HL-60 (cell line): Measurements from ENCODE around the gene COPS7A.
A peak's percentile ranks its signal among the peaks of the same experiment; 100 is the strongest.

ENCODE experiments used
- DNase-seq, 2 experiments: peaks; one replicate each; pipeline ENCODE4 v3.0.0-alpha.2; 2010 to 2020; ENCODE audit warnings: low read depth in 1 of 2, low spot score in 1 of 2
- H3K27ac ChIP-seq: fragments of 250-450 bp; sonication (Bioruptor Pico); replicated peaks from 2 replicates; pipeline ENCODE4 v1.5.1; 2020; ENCODE audit warnings: mild to moderate bottlenecking, moderate library complexity
- H3K27me3 ChIP-seq: fragments of 250-450 bp; sonication (Bioruptor Pico); 2 replicates; pipeline ENCODE4 v1.5.1; 2021; ENCODE audit warnings: mild to moderate bottlenecking, moderate library complexity; ENCODE audit not compliant: insufficient read depth, poor library complexity, severe bottlenecking
- H3K4me3 ChIP-seq: replicated peaks from 2 replicates; pipeline ENCODE4 v1.5.1; 2011; ENCODE audit warnings: mild to moderate bottlenecking, control low read depth, low read length; ENCODE audit not compliant: insufficient read depth
- GABPA ChIP-seq: IDR thresholded peaks from 2 replicates; pipeline ENCODE4 v1.6.1; 2012; ENCODE audit warnings: low read depth
- POLR2AphosphoS5 ChIP-seq: IDR thresholded peaks from 2 replicates; pipeline ENCODE4 v1.6.1; 2012; ENCODE audit warnings: low read depth
- SPI1 ChIP-seq: IDR thresholded peaks from 2 replicates; pipeline ENCODE4 v1.6.1; 2012; ENCODE audit warnings: low read depth, mild to moderate bottlenecking, borderline replicate concordance
- TF ChIP-seq, protein P1 (sequence below): IDR thresholded peaks from one replicate; pipeline ENCODE4 v1.5.1; 2011; ENCODE audit warnings: low read length, control low read depth, inconsistent platforms; ENCODE audit not compliant: insufficient read depth
- TF ChIP-seq, protein P2 (sequence below): IDR thresholded peaks from 2 replicates; pipeline ENCODE4 v1.6.1; 2012; ENCODE audit warnings: low read depth; ENCODE audit not compliant: insufficient replicate concordance

COPS7A gene

DNA sequence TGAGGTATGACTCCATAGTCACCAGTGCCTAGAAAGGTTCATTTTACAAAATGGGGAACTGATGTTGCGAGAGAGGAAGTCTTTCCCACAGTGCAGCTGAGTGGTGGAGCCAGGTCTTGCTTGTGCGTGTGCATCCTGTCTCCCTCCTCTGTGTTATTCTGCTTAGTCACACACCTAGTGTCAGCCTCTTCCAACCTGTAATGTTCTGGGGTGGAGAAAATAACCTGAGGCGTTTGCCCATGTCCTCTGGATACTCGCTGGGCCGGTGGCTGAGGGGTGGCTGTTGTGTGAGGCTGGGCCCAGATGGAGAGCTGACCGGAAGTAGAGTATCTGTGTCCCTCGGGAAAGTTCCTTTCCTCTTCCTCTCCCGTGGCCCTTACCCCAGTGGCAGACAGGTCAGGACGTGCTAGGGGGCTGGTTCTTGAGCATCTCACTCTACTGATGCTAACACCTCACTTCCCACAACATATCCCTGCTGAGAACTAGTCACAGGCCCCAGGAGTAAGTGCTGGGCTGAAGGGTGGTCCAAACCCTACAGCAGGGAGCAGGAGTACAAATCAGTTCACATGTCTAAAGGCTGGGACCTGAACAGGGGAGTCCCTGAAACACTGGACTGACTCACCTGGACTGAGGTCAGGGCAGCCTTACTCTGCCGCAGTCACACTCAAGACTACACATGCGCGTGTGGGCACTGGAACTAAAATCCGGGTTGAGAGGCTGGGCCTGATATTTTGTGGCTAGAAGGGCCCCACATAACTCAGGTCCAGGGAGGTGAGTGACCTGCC lies 22.1 kb downstream of the COPS7A start:
- Histone ChIP-seq H3K27me3 (no peaks in the 10 kb centered on the region), H3K27ac (peak overlapping the region; percentile 75), H3K4me3 (no peak overlapping the region)
- TF ChIP-seq, protein P1, sequence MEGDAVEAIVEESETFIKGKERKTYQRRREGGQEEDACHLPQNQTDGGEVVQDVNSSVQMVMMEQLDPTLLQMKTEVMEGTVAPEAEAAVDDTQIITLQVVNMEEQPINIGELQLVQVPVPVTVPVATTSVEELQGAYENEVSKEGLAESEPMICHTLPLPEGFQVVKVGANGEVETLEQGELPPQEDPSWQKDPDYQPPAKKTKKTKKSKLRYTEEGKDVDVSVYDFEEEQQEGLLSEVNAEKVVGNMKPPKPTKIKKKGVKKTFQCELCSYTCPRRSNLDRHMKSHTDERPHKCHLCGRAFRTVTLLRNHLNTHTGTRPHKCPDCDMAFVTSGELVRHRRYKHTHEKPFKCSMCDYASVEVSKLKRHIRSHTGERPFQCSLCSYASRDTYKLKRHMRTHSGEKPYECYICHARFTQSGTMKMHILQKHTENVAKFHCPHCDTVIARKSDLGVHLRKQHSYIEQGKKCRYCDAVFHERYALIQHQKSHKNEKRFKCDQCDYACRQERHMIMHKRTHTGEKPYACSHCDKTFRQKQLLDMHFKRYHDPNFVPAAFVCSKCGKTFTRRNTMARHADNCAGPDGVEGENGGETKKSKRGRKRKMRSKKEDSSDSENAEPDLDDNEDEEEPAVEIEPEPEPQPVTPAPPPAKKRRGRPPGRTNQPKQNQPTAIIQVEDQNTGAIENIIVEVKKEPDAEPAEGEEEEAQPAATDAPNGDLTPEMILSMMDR = no peak
- TF ChIP-seq GABPA (peak; percentile 73), POLR2AphosphoS5 (peak; percentile 65), SPI1 (peak; percentile 100)
- TF ChIP-seq, protein P2, sequence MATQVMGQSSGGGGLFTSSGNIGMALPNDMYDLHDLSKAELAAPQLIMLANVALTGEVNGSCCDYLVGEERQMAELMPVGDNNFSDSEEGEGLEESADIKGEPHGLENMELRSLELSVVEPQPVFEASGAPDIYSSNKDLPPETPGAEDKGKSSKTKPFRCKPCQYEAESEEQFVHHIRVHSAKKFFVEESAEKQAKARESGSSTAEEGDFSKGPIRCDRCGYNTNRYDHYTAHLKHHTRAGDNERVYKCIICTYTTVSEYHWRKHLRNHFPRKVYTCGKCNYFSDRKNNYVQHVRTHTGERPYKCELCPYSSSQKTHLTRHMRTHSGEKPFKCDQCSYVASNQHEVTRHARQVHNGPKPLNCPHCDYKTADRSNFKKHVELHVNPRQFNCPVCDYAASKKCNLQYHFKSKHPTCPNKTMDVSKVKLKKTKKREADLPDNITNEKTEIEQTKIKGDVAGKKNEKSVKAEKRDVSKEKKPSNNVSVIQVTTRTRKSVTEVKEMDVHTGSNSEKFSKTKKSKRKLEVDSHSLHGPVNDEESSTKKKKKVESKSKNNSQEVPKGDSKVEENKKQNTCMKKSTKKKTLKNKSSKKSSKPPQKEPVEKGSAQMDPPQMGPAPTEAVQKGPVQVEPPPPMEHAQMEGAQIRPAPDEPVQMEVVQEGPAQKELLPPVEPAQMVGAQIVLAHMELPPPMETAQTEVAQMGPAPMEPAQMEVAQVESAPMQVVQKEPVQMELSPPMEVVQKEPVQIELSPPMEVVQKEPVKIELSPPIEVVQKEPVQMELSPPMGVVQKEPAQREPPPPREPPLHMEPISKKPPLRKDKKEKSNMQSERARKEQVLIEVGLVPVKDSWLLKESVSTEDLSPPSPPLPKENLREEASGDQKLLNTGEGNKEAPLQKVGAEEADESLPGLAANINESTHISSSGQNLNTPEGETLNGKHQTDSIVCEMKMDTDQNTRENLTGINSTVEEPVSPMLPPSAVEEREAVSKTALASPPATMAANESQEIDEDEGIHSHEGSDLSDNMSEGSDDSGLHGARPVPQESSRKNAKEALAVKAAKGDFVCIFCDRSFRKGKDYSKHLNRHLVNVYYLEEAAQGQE = no peak
- DNase-seq = peak in 1 of 2 experiments; percentile 93

DNA sequence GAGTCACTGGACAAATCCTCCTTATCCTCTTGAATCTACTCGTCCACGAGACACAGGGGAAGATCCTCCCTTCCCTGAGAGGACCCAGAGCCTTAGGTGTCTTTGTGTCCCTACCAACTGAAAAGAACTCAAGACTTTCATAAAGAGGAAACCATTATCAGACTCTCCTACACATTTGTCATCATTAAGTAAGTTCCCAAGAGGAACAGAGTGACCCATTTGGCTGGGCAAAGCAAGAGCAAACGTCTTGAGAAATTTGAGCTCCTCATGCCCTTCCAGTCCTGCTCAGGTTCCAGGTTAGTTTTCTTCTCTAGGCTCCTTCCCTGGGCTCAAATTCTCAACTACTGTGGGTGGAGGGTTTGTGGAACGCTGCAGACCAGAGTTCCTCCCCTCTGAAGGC lies 23.4 kb downstream of the COPS7A start:
- no peaks in the 10 kb centered on the region for H3K27me3 ChIP-seq
- no peak for DNase-seq
- TF ChIP-seq, protein P1 = no peak
- TF ChIP-seq POLR2AphosphoS5 = no peak
- no peak for TF ChIP-seq SPI1
- TF ChIP-seq, protein P2 = no peak
- no peak for TF ChIP-seq GABPA
- H3K27ac ChIP-seq = peak overlapping the region; percentile 75
- no peak overlapping the region for H3K4me3 ChIP-seq

- no peak overlapping the region for H3K4me3 ChIP-seq
- TF ChIP-seq POLR2AphosphoS5 = no peak
- TF ChIP-seq GABPA = no peak
- no peak for TF ChIP-seq SPI1
- TF ChIP-seq, protein P1 = no peak
- TF ChIP-seq, protein P2 = no peak
- no peaks in the 10 kb centered on the region for H3K27me3 ChIP-seq
- no peak overlapping the region for H3K27ac ChIP-seq
- DNase-seq = no peak
Observed at GRCh38 chr12:6748761-6749160, 24.9 kb downstream of the COPS7A start.
